ENCODE results near the gene PLXND1.

GRCh38 chr3:129575997-129576384, 30.5 kb downstream of the PLXND1 start:
- no peak for TF ChIP-seq CTCF (IDR thresholded peaks at IDR 0.05; ENCODE audit: poor library complexity, severe bottlenecking)
- no peak for TF ChIP-seq TAF1 (IDR thresholded peaks at IDR 0.05; ENCODE audit: low read depth)
- TF ChIP-seq REST (IDR thresholded peaks at IDR 0.05; ENCODE audit: borderline replicate concordance) = no peak
- no peak for TF ChIP-seq SMC3 (conservative IDR thresholded peaks at IDR 0.05; ENCODE audit: poor library complexity)
- TF ChIP-seq RAD21 (conservative IDR thresholded peaks at IDR 0.05) = no peak
- no peak for TF ChIP-seq MXI1 (conservative IDR thresholded peaks at IDR 0.05; ENCODE audit: poor library complexity, severe bottlenecking)
- TF ChIP-seq EP300 (conservative IDR thresholded peaks at IDR 0.05; ENCODE audit: poor library complexity, severe bottlenecking) = no peak
- TF ChIP-seq EZH2 (IDR thresholded peaks at IDR 0.05; ENCODE audit: borderline replicate concordance, insufficient read depth, low read length, poor library complexity, severe bottlenecking) = no peak
- TF ChIP-seq POLR2AphosphoS5 (IDR thresholded peaks at IDR 0.05) = no peak
